Vagina (tissue), 2 donors: ENCODE measurements around the gene ASCC3. TPM values are rescaled to one million over a fixed set of nuclear protein-coding genes. Genes with fewer than 3 reads are reported as not detected.

Experiments
- DNase-seq, 2 donors: peaks; one replicate each; pipeline ENCODE4 v3.0.0-alpha.2; 2017; ENCODE audit errors: extremely low spot score in 2 of 2
- H3K27ac ChIP-seq: fragments of 200-600 bp; sonication (generic); one replicate; pipeline ENCODE4 v1.5.1; 2019
- H3K27me3 ChIP-seq: fragments of 200-600 bp; sonication (generic); one replicate; pipeline ENCODE4 v1.5.1; 2019
- H3K36me3 ChIP-seq, 2 donors: fragments of 200-600 bp; sonication (generic); one replicate each; pipeline ENCODE4 v1.5.1; 2017 to 2019
- H3K4me1 ChIP-seq: fragments of 200-600 bp; sonication (generic); one replicate; pipeline ENCODE4 v1.5.1; 2019
- H3K4me3 ChIP-seq, 2 donors: fragments of 200-600 bp; sonication (generic); 1 replicate in 1 of 2; 2 replicates in 1 of 2; pipeline ENCODE4 v1.5.1; 2016 to 2019
- H3K9me3 ChIP-seq: fragments of 200-600 bp; sonication (generic); one replicate; pipeline ENCODE4 v1.5.1; 2019
- CTCF ChIP-seq, 3 experiments: fragments of 450-650 bp in 2 of 3; fragments of 200-600 bp in 1 of 3; sonication (generic) in 1 of 3; IDR thresholded peaks; one replicate each; pipeline ENCODE4 v1.5.1; 2017 to 2019; ENCODE audit warnings: antibody characterized with exemption in 3 of 3, mild to moderate bottlenecking in 2 of 3, moderate library complexity in 2 of 3
- POLR2A ChIP-seq, 2 donors: fragments of 450-650 bp; IDR thresholded peaks; one replicate each; pipeline ENCODE4 v1.6.1; 2017; ENCODE audit warnings: antibody characterized with exemption in 2 of 2, mild to moderate bottlenecking in 2 of 2, moderate library complexity in 2 of 2
- POLR2AphosphoS5 ChIP-seq, 2 donors: sonication (generic); formaldehyde crosslinking; IDR thresholded peaks; one replicate each; pipeline ENCODE4 v1.9.0; 2017; ENCODE audit warnings: antibody characterized with exemption in 2 of 2, mild to moderate bottlenecking in 2 of 2, low read depth in 1 of 2; ENCODE audit not compliant: insufficient read depth in 1 of 2
- intact Hi-C: fragments of 100-400 bp; cut with DNase I; formaldehyde crosslinking; loops from one replicate; pipeline ENCODE4 v1.15.1; 2023
- total RNA-seq: library from RNA; depleted of rRNA; stranded (reverse); fragments of >200 nt; gene quantifications from one replicate; pipeline ENCODE4 v1.2.3, GENCODE V29; 2016

ASCC3 gene
- total RNA-seq, 1 donor from 2014 or later: 44.7 TPM

GRCh38 chr6:100686216-100686615, 194.9 kb downstream of the ASCC3 start:
- intact Hi-C loops: no loop called here
- Histone ChIP-seq H3K27ac (no peak overlapping the region), H3K27me3 (no peaks in the 10 kb centered on the region), H3K4me3 (no peak overlapping the region), H3K36me3 (no peaks in the 10 kb centered on the region), H3K4me1 (no peaks in the 10 kb centered on the region), H3K9me3 (no peaks in the 10 kb centered on the region)
- no peak for DNase-seq
- TF ChIP-seq POLR2A (IDR thresholded peaks at IDR 0.05) (no peak), POLR2AphosphoS5 (IDR thresholded peaks at IDR 0.05; ENCODE audit: insufficient read depth in 1 of 2, low read depth in 1 of 2) (no peak), CTCF (IDR thresholded peaks at IDR 0.05) (no peak)

GRCh38 chr6:100685747-100686146, 195.4 kb downstream of the ASCC3 start:
- intact Hi-C loops: no loop called here
- no peak for DNase-seq

GRCh38 chr6:100680163-100680562, 201.0 kb downstream of the ASCC3 start:
- Histone ChIP-seq H3K27me3 (no peaks in the 10 kb centered on the region), H3K27ac (no peak overlapping the region), H3K4me3 (no peak overlapping the region), H3K36me3 (no peaks in the 10 kb centered on the region), H3K4me1 (no peaks in the 10 kb centered on the region), H3K9me3 (no peaks in the 10 kb centered on the region)
- intact Hi-C loops: no loop called here
- no peak for TF ChIP-seq POLR2AphosphoS5 (IDR thresholded peaks at IDR 0.05; ENCODE audit: insufficient read depth in 1 of 2, low read depth in 1 of 2)
- TF ChIP-seq CTCF (IDR thresholded peaks at IDR 0.05): no peak
- TF ChIP-seq POLR2A (IDR thresholded peaks at IDR 0.05): no peak
- DNase-seq: no peak

More at GRCh38 chr6:100685747-100686146, 195.4 kb downstream of the ASCC3 start:
- Histone ChIP-seq H3K4me3 (no peak overlapping the region), H3K27ac (no peak overlapping the region), H3K36me3 (no peaks in the 10 kb centered on the region), H3K9me3 (no peaks in the 10 kb centered on the region), H3K4me1 (no peaks in the 10 kb centered on the region), H3K27me3 (no peaks in the 10 kb centered on the region)
- no peak for TF ChIP-seq POLR2A (IDR thresholded peaks at IDR 0.05)
- no peak for TF ChIP-seq CTCF (IDR thresholded peaks at IDR 0.05)
- no peak for TF ChIP-seq POLR2AphosphoS5 (IDR thresholded peaks at IDR 0.05; ENCODE audit: insufficient read depth in 1 of 2, low read depth in 1 of 2)

- no peaks in the 10 kb centered on the region for H3K36me3 ChIP-seq
- H3K4me1 ChIP-seq: no peaks in the 10 kb centered on the region
- TF ChIP-seq POLR2A (IDR thresholded peaks at IDR 0.05) (no peak), CTCF (IDR thresholded peaks at IDR 0.05) (no peak), POLR2AphosphoS5 (IDR thresholded peaks at IDR 0.05; ENCODE audit: insufficient read depth in 1 of 2, low read depth in 1 of 2) (no peak)
- intact Hi-C loops: no loop called here
- H3K9me3 ChIP-seq: no peaks in the 10 kb centered on the region
- no peak overlapping the region for H3K27ac ChIP-seq
- no peak for DNase-seq
- no peak overlapping the region for H3K4me3 ChIP-seq
- H3K27me3 ChIP-seq: no peaks in the 10 kb centered on the region
Observed at GRCh38 chr6:100678027-100678426, 203.1 kb downstream of the ASCC3 start.

GRCh38 chr6:100677240-100677639, 203.9 kb downstream of the ASCC3 start:
- H3K36me3 ChIP-seq: no peaks in the 10 kb centered on the region
- H3K9me3 ChIP-seq: no peaks in the 10 kb centered on the region
- intact Hi-C loops: no loop called here
- H3K27ac ChIP-seq: no peak overlapping the region
- no peak for DNase-seq
- no peaks in the 10 kb centered on the region for H3K27me3 ChIP-seq
- H3K4me3 ChIP-seq: no peak overlapping the region
- no peaks in the 10 kb centered on the region for H3K4me1 ChIP-seq
- no peak for TF ChIP-seq POLR2A (IDR thresholded peaks at IDR 0.05)
- no peak for TF ChIP-seq POLR2AphosphoS5 (IDR thresholded peaks at IDR 0.05; ENCODE audit: insufficient read depth in 1 of 2, low read depth in 1 of 2)
- TF ChIP-seq CTCF (IDR thresholded peaks at IDR 0.05): no peak
